CD4-positive, alpha-beta memory T cell (primary cell): ENCODE measurements around the gene MAGEB18. TPM values are rescaled to one million over a fixed set of nuclear protein-coding genes. Genes with fewer than 3 reads are reported as not detected.

Experiments
- CTCF ChIA-PET: fragments of 350-600 bp; sonication (Branson Sonifier 250); formaldehyde crosslinking; loops from one replicate; lab custom pipeline; 2021; ENCODE audit warnings: inconsistent platforms; ENCODE audit not compliant: partially characterized antibody; lab: Charles Lee
- POLR2A ChIA-PET: fragments of 350-600 bp; sonication (Branson Sonifier 250); formaldehyde crosslinking; loops from one replicate; lab custom pipeline; 2021; ENCODE audit not compliant: partially characterized antibody; lab: Charles Lee
- DNase-seq, 5 donors: peaks; one replicate each; pipeline versions ENCODE4 v3.0.0 to v3.0.0-alpha.2; 2020 to 2022; ENCODE audit warnings: mixed read lengths in 1 of 5
- H3K27ac ChIP-seq: one replicate; pipeline ENCODE4 v1.7.0; 2013; ENCODE audit warnings: low read depth, low read length
- H3K27me3 ChIP-seq: 2 replicates; pipeline ENCODE4 v1.7.0; 2013; ENCODE audit warnings: mild to moderate bottlenecking, low read length, moderate library complexity; ENCODE audit not compliant: insufficient read depth
- H3K36me3 ChIP-seq: 2 replicates; pipeline ENCODE4 v1.7.0; 2013; ENCODE audit warnings: mild to moderate bottlenecking, low read length, moderate library complexity; ENCODE audit not compliant: insufficient read depth
- H3K4me1 ChIP-seq: 2 replicates; pipeline ENCODE4 v1.7.0; 2013; ENCODE audit warnings: mild to moderate bottlenecking, low read length, moderate library complexity; ENCODE audit not compliant: insufficient read depth
- H3K4me3 ChIP-seq, 2 donors: one replicate each; pipeline ENCODE4 v1.7.0; 2013; ENCODE audit warnings: low read length in 2 of 2, mild to moderate bottlenecking in 1 of 2
- H3K9me3 ChIP-seq, 2 donors: one replicate each; pipeline ENCODE4 v1.7.0; 2013; ENCODE audit warnings: low read length in 2 of 2, control low read depth in 1 of 2; ENCODE audit not compliant: control insufficient read depth in 1 of 2
- H3K27ac Mint-ChIP-seq, 7 donors: one replicate each; pipeline ENCODE4 v1.8.0; 2020 to 2021; ENCODE audit warnings: mixed read lengths in 7 of 7, mild to moderate bottlenecking in 6 of 7, inconsistent platforms in 3 of 7, moderate library complexity in 3 of 7
- H3K27me3 Mint-ChIP-seq, 2 donors: one replicate each; pipeline ENCODE4 v1.8.0; 2020 to 2021; ENCODE audit warnings: mixed read lengths in 2 of 2
- H3K36me3 Mint-ChIP-seq, 2 donors: one replicate each; pipeline ENCODE4 v1.8.0; 2020 to 2021; ENCODE audit warnings: mixed read lengths in 2 of 2, inconsistent platforms in 1 of 2, mild to moderate bottlenecking in 1 of 2
- H3K4me1 Mint-ChIP-seq, 4 donors: one replicate each; pipeline ENCODE4 v1.8.0; 2020 to 2021; ENCODE audit warnings: mixed read lengths in 4 of 4, mild to moderate bottlenecking in 1 of 4
- H3K4me3 Mint-ChIP-seq, 8 donors: one replicate each; pipeline ENCODE4 v1.8.0; 2020 to 2021; ENCODE audit warnings: mixed read lengths in 8 of 8, mild to moderate bottlenecking in 7 of 8, moderate library complexity in 6 of 8, inconsistent platforms in 3 of 8
- H3K9me3 Mint-ChIP-seq, 8 donors: one replicate each; pipeline ENCODE4 v1.8.0; 2020 to 2021; ENCODE audit warnings: mixed read lengths in 8 of 8, mild to moderate bottlenecking in 5 of 8, inconsistent platforms in 3 of 8, moderate library complexity in 1 of 8
- intact Hi-C: fragments of 100-400 bp; cut with micrococcal nuclease; formaldehyde crosslinking; loops from one replicate; pipeline ENCODE4 v1.15.1; 2023
- polyA plus RNA-seq, 2 donors: library from polyadenylated mRNA; unstranded; fragments of 300-500 nt; fragmentation: Illumina TruSeq; gene quantifications; one replicate each; pipeline ENCODE4 v1.2.3, GENCODE V29; 2021
- total RNA-seq, 2 experiments: library from RNA; stranded (reverse); gene quantifications; one replicate each; pipeline ENCODE4 v1.2.3, GENCODE V29; 2021

The MAGEB18 gene
- total RNA-seq: not detected
- not detected for polyA plus RNA-seq

- peaks cover 0 to 8% (median 0%) of the 10 kb centered on the region in 8 donors for H3K9me3 Mint-ChIP-seq
Observed at GRCh38 chrX:26138274-26138673, at the start of gene MAGEB18. Gene MAGEB18 (plus strand): TSS chrX:26138343. CDS start chrX:26138986, 643 bp downstream.

GRCh38 chrX:26100421-26100920 is 37.7 kb upstream of the MAGEB18 start:
- H3K4me1 Mint-ChIP-seq: no peaks in the 10 kb centered on the region
- intact Hi-C loops: no loop called here
- H3K4me3 Mint-ChIP-seq: no peak overlapping the region
- no peak overlapping the region for H3K4me3 ChIP-seq
- no peaks in the 10 kb centered on the region for H3K27me3 ChIP-seq
- no peaks in the 10 kb centered on the region for H3K27me3 Mint-ChIP-seq
- no peaks in the 10 kb centered on the region for H3K9me3 Mint-ChIP-seq
- no peaks in the 10 kb centered on the region for H3K4me1 ChIP-seq
- POLR2A ChIA-PET: no interaction called here
- H3K36me3 ChIP-seq: no peaks in the 10 kb centered on the region
- H3K27ac ChIP-seq: no peak overlapping the region
- H3K9me3 ChIP-seq: no peaks in the 10 kb centered on the region
- H3K27ac Mint-ChIP-seq: no peak overlapping the region
- CTCF ChIA-PET: no interaction called here
- H3K36me3 Mint-ChIP-seq: no peaks in the 10 kb centered on the region
- DNase-seq: no peak

More at GRCh38 chrX:26138274-26138673, at the start of gene MAGEB18:
- H3K27ac Mint-ChIP-seq: no peak within 1 kb of the TSS
- Histone ChIP-seq H3K27me3 (no peaks in the 10 kb centered on the region), H3K36me3 (no peaks in the 10 kb centered on the region), H3K4me1 (no peaks in the 10 kb centered on the region), H3K4me3 (no peak within 1 kb of the TSS), H3K27ac (no peak within 1 kb of the TSS), H3K9me3 (no peaks in the 10 kb centered on the region)
- no peak within 1 kb of the TSS for H3K4me3 Mint-ChIP-seq
- H3K36me3 Mint-ChIP-seq: no peaks in the 10 kb centered on the region
- intact Hi-C loops: no loop called here
- no peaks in the 10 kb centered on the region for H3K27me3 Mint-ChIP-seq
- DNase-seq: no peak
- no peaks in the 10 kb centered on the region for H3K4me1 Mint-ChIP-seq
- ChIA-PET CTCF (no interaction called here), POLR2A (no interaction called here)

GRCh38 chrX:26109142-26109541 is 29.0 kb upstream of the MAGEB18 start:
- H3K36me3 Mint-ChIP-seq: no peaks in the 10 kb centered on the region
- intact Hi-C loops: no loop called here

GRCh38 chrX:26146024-26146423 is 7.9 kb downstream of the MAGEB18 start:
- H3K27ac Mint-ChIP-seq: no peak overlapping the region
- H3K27me3 Mint-ChIP-seq: no peaks in the 10 kb centered on the region
- no peak overlapping the region for H3K4me3 Mint-ChIP-seq
- no peak overlapping the region for H3K4me3 ChIP-seq
- H3K4me1 ChIP-seq: no peaks in the 10 kb centered on the region
- CTCF ChIA-PET: no interaction called here
- no peaks in the 10 kb centered on the region for H3K27me3 ChIP-seq
- intact Hi-C loops: no loop called here
- no peaks in the 10 kb centered on the region for H3K9me3 ChIP-seq
- H3K36me3 Mint-ChIP-seq: no peaks in the 10 kb centered on the region
- no peaks in the 10 kb centered on the region for H3K36me3 ChIP-seq
- H3K4me1 Mint-ChIP-seq: no peaks in the 10 kb centered on the region
- H3K27ac ChIP-seq: no peak overlapping the region
- POLR2A ChIA-PET: no interaction called here
- peaks cover 0 to 8% (median under 1%) of the 10 kb centered on the region in 8 donors for H3K9me3 Mint-ChIP-seq
- no peak for DNase-seq

More at GRCh38 chrX:26109142-26109541, 29.0 kb upstream of the MAGEB18 start:
- no peaks in the 10 kb centered on the region for H3K4me1 Mint-ChIP-seq
- ChIA-PET POLR2A (no interaction called here), CTCF (no interaction called here)
- no peak overlapping the region for H3K27ac Mint-ChIP-seq
- no peaks in the 10 kb centered on the region for H3K4me1 ChIP-seq
- no peak overlapping the region for H3K4me3 ChIP-seq
- no peaks in the 10 kb centered on the region for H3K27me3 ChIP-seq
- no peaks in the 10 kb centered on the region for H3K36me3 ChIP-seq
- no peaks in the 10 kb centered on the region for H3K9me3 ChIP-seq
- DNase-seq: no peak
- H3K4me3 Mint-ChIP-seq: no peak overlapping the region
- no peaks in the 10 kb centered on the region for H3K27me3 Mint-ChIP-seq
- peaks cover 0 to 6% (median under 1%) of the 10 kb centered on the region in 8 donors for H3K9me3 Mint-ChIP-seq
- no peak overlapping the region for H3K27ac ChIP-seq

GRCh38 chrX:26160301-26160700 is 22.2 kb downstream of the MAGEB18 start, which contains the start of gene MAGEB6B:
Gene MAGEB6B (plus strand): TSS chrX:26160601. CDS start chrX:26160601, 0 bp downstream.
- Histone ChIP-seq H3K4me1 (no peaks in the 10 kb centered on the region), H3K4me3 (no peak within 1 kb of the TSS), H3K9me3 (no peaks in the 10 kb centered on the region), H3K36me3 (no peaks in the 10 kb centered on the region), H3K27me3 (no peaks in the 10 kb centered on the region), H3K27ac (no peak within 1 kb of the TSS)
- intact Hi-C loops: no loop called here
- POLR2A ChIA-PET: no interaction called here
- H3K36me3 Mint-ChIP-seq: no peaks in the 10 kb centered on the region
- no peaks in the 10 kb centered on the region for H3K4me1 Mint-ChIP-seq
- peaks cover 0 to 8% (median 4%) of the 10 kb centered on the region in 8 donors for H3K9me3 Mint-ChIP-seq
- H3K27ac Mint-ChIP-seq: no peak within 1 kb of the TSS
- H3K27me3 Mint-ChIP-seq: no peaks in the 10 kb centered on the region
- no peak within 1 kb of the TSS for H3K4me3 Mint-ChIP-seq
- CTCF ChIA-PET: no interaction called here
- DNase-seq: no peak

Other genes starting within 250 kb of the MAGEB18 start
- not detected for gene MAGEB6B, start 22.3 kb downstream of the MAGEB18 start, total RNA-seq
- not detected for gene MAGEB6B, start 22.3 kb downstream of the MAGEB18 start, polyA plus RNA-seq
- gene MAGEB6, start 54.1 kb downstream of the MAGEB18 start, total RNA-seq: not detected
- gene MAGEB6, start 54.1 kb downstream of the MAGEB18 start, polyA plus RNA-seq: not detected
- not detected for gene MAGEB5, start 77.8 kb downstream of the MAGEB18 start, total RNA-seq
- not detected for gene MAGEB5, start 77.8 kb downstream of the MAGEB18 start, polyA plus RNA-seq